Mesothelial cell of epicardium (in vitro differentiated cells): ENCODE measurements around the gene ADGRF5. TPM values are rescaled to one million over a fixed set of nuclear protein-coding genes. Genes with fewer than 3 reads are reported as not detected.

Experiments used
- DNase-seq, 2 experiments: peaks; one replicate each; pipeline ENCODE4 v3.0.0; 2021; ENCODE audit warnings: low spot score in 2 of 2; ENCODE audit not compliant: unreplicated experiment in 2 of 2
- H3K27ac Mint-ChIP-seq: 2 replicates; pipeline ENCODE4 v1.8.0; 2021; ENCODE audit warnings: mixed read lengths
- H3K27me3 Mint-ChIP-seq: 2 replicates; pipeline ENCODE4 v1.8.0; 2021; ENCODE audit warnings: low read depth, mixed read lengths
- H3K36me3 Mint-ChIP-seq: 2 replicates; pipeline ENCODE4 v1.8.0; 2021; ENCODE audit warnings: mixed read lengths
- H3K4me1 Mint-ChIP-seq: 2 replicates; pipeline ENCODE4 v1.8.0; 2021; ENCODE audit warnings: mixed read lengths
- H3K4me3 Mint-ChIP-seq: 2 replicates; pipeline ENCODE4 v1.8.0; 2021; ENCODE audit warnings: mild to moderate bottlenecking, moderate library complexity, mixed read lengths
- H3K9me3 Mint-ChIP-seq: 2 replicates; pipeline ENCODE4 v1.8.0; 2021; ENCODE audit warnings: mixed read lengths
- CTCF ChIP-seq: fragments of 200-600 bp; sonication (generic); IDR thresholded peaks from one replicate; pipeline ENCODE4 v1.5.0; 2021; ENCODE audit warnings: antibody characterized with exemption; ENCODE audit not compliant: unreplicated experiment
- total RNA-seq: library from RNA; stranded (reverse); gene quantifications from 3 replicates; pipeline ENCODE4 v1.2.1, GENCODE V29; 2021

Gene ADGRF5
- total RNA-seq, 1 donor from 2014 or later = 0.16 TPM

- no peak for DNase-seq
- H3K4me3 Mint-ChIP-seq = no peak overlapping the region
- H3K36me3 Mint-ChIP-seq = no peaks in the 10 kb centered on the region
- no peaks in the 10 kb centered on the region for H3K4me1 Mint-ChIP-seq
- H3K27ac Mint-ChIP-seq = no peak overlapping the region
- no peaks in the 10 kb centered on the region for H3K27me3 Mint-ChIP-seq
- no peak for TF ChIP-seq CTCF
- peaks cover 9% of the 10 kb centered on the region for H3K9me3 Mint-ChIP-seq
Observed at GRCh38 chr6:46927066-46927465, 5.3 kb upstream of the ADGRF5 start.

- H3K4me3 Mint-ChIP-seq = no peak overlapping the region
Observed at GRCh38 chr6:46926481-46926880, 4.7 kb upstream of the ADGRF5 start.

GRCh38 chr6:46925563-46926253, 4.0 kb upstream of the ADGRF5 start:
- no peak for DNase-seq

More at GRCh38 chr6:46926481-46926880, 4.7 kb upstream of the ADGRF5 start:
- no peak for DNase-seq
- Mint-ChIP-seq H3K36me3 (no peaks in the 10 kb centered on the region), H3K9me3 (peaks cover 9% of the 10 kb centered on the region), H3K4me1 (no peaks in the 10 kb centered on the region), H3K27me3 (no peaks in the 10 kb centered on the region), H3K27ac (no peak overlapping the region)
- no peak for TF ChIP-seq CTCF

GRCh38 chr6:46923476-46923875, 1.7 kb upstream of the ADGRF5 start:
- H3K9me3 Mint-ChIP-seq = peaks cover 9% of the 10 kb centered on the region

More at GRCh38 chr6:46925563-46926253, 4.0 kb upstream of the ADGRF5 start:
- no peaks in the 10 kb centered on the region for H3K4me1 Mint-ChIP-seq
- TF ChIP-seq CTCF = no peak
- H3K4me3 Mint-ChIP-seq = no peak overlapping the region
- no peak overlapping the region for H3K27ac Mint-ChIP-seq
- H3K9me3 Mint-ChIP-seq = peaks cover 9% of the 10 kb centered on the region
- H3K27me3 Mint-ChIP-seq = no peaks in the 10 kb centered on the region
- no peaks in the 10 kb centered on the region for H3K36me3 Mint-ChIP-seq

GRCh38 chr6:46921059-46921458, 679 bp downstream of the ADGRF5 start:
- peaks cover 9% of the 10 kb centered on the region for H3K9me3 Mint-ChIP-seq
- no peak for TF ChIP-seq CTCF
- H3K36me3 Mint-ChIP-seq = no peaks in the 10 kb centered on the region
- H3K27ac Mint-ChIP-seq = no peak overlapping the region
- no peak for DNase-seq
- no peak overlapping the region for H3K4me3 Mint-ChIP-seq
- H3K4me1 Mint-ChIP-seq = peaks cover 4% of the 10 kb centered on the region
- no peaks in the 10 kb centered on the region for H3K27me3 Mint-ChIP-seq

More at GRCh38 chr6:46923476-46923875, 1.7 kb upstream of the ADGRF5 start:
- DNase-seq = no peak
- peaks cover 4% of the 10 kb centered on the region for H3K4me1 Mint-ChIP-seq
- H3K36me3 Mint-ChIP-seq = no peaks in the 10 kb centered on the region
- H3K27ac Mint-ChIP-seq = no peak overlapping the region
- no peak overlapping the region for H3K4me3 Mint-ChIP-seq
- TF ChIP-seq CTCF = no peak
- H3K27me3 Mint-ChIP-seq = no peaks in the 10 kb centered on the region

GRCh38 chr6:46918806-46919205, 2.9 kb downstream of the ADGRF5 start:
- no peak overlapping the region for H3K27ac Mint-ChIP-seq
- no peak overlapping the region for H3K4me3 Mint-ChIP-seq
- no peaks in the 10 kb centered on the region for H3K27me3 Mint-ChIP-seq
- TF ChIP-seq CTCF = no peak
- DNase-seq = no peak
- H3K36me3 Mint-ChIP-seq = no peaks in the 10 kb centered on the region
- H3K9me3 Mint-ChIP-seq = no peaks in the 10 kb centered on the region
- H3K4me1 Mint-ChIP-seq = peaks cover 4% of the 10 kb centered on the region
